Uterus (tissue), 2 donors: Measurements from ENCODE around the gene HS6ST1.

Source experiments
- CTCF ChIP-seq, 4 experiments: fragments of 200-600 bp in 2 of 4; fragments of 450-650 bp in 2 of 4; sonication (generic) in 2 of 4; IDR thresholded peaks; one replicate each; pipeline ENCODE4 v1.5.1; 2016 to 2019; ENCODE audit warnings: antibody characterized with exemption in 4 of 4, mild to moderate bottlenecking in 2 of 4, moderate library complexity in 1 of 4
- POLR2A ChIP-seq, 2 donors: fragments of 450-650 bp; IDR thresholded peaks; one replicate each; pipeline ENCODE4 v1.6.1; 2016; ENCODE audit warnings: antibody characterized with exemption in 2 of 2, mild to moderate bottlenecking in 1 of 2, moderate library complexity in 1 of 2

GRCh38 chr2:128285329-128285931 lies 33.2 kb downstream of the HS6ST1 start:
- no peak for TF ChIP-seq CTCF (IDR thresholded peaks at IDR 0.05)
- TF ChIP-seq POLR2A (IDR thresholded peaks at IDR 0.05), result no peak
